NT2/D1 (cell line): ENCODE data around the gene TENT4B.

Source experiments
- DNase-seq: peaks from one replicate; pipeline ENCODE4 v3.0.0-alpha.2; 2011; ENCODE audit warnings: low read depth, low spot score
- H3K27me3 ChIP-seq: 2 replicates; pipeline ENCODE4 v1.6.0; 2011; ENCODE audit warnings: mild to moderate bottlenecking; ENCODE audit not compliant: insufficient read length, insufficient read depth
- H3K36me3 ChIP-seq: 2 replicates; pipeline ENCODE4 v1.6.1; 2011; ENCODE audit warnings: mild to moderate bottlenecking, low read length, mixed read lengths; ENCODE audit not compliant: insufficient read depth, insufficient read length
- H3K4me1 ChIP-seq: 2 replicates; pipeline ENCODE4 v1.5.1; 2011; ENCODE audit not compliant: insufficient read depth, insufficient read length
- H3K4me3 ChIP-seq: 2 replicates; pipeline ENCODE4 v1.5.1; 2011; ENCODE audit warnings: low read depth; ENCODE audit not compliant: insufficient read length
- H3K9ac ChIP-seq: 2 replicates; pipeline ENCODE4 v1.6.0; 2011; ENCODE audit warnings: low read depth; ENCODE audit not compliant: insufficient read length
- H3K9me3 ChIP-seq: 2 replicates; pipeline ENCODE4 v1.5.1; 2011; ENCODE audit warnings: mild to moderate bottlenecking, low read length; ENCODE audit not compliant: insufficient read depth
- SUZ12 ChIP-seq: IDR thresholded peaks from 2 replicates; pipeline ENCODE4 v1.6.1; 2011; ENCODE audit not compliant: insufficient read length, insufficient read depth; ENCODE audit errors: extremely low read depth
- YY1 ChIP-seq: IDR thresholded peaks from 2 replicates; pipeline ENCODE4 v1.6.1; 2011; ENCODE audit not compliant: insufficient read length, insufficient read depth
- ZNF274 ChIP-seq: IDR thresholded peaks from 2 replicates; pipeline ENCODE4 v1.6.1; 2011; ENCODE audit warnings: mild to moderate bottlenecking, low read depth, low read length

TENT4B gene

GRCh38 chr16:50253514-50253910, 100.4 kb downstream of the TENT4B start:
- no peak for TF ChIP-seq YY1
- no peak for TF ChIP-seq ZNF274
- TF ChIP-seq SUZ12, result no peak
- no peak for DNase-seq
- Histone ChIP-seq H3K9me3 (peaks cover 16% of the 10 kb centered on the region; the same call in 1 of the 2 replicates), H3K4me1 (peaks cover 19% of the 10 kb centered on the region), H3K27me3 (no peaks in the 10 kb centered on the region), H3K4me3 (no peak overlapping the region), H3K36me3 (peaks cover 16% of the 10 kb centered on the region), H3K9ac (no peak overlapping the region)

GRCh38 chr16:50254072-50254471, 101.0 kb downstream of the TENT4B start:
- Histone ChIP-seq H3K9me3 (peaks cover 16% of the 10 kb centered on the region; the same call in 1 of the 2 replicates), H3K9ac (no peak overlapping the region), H3K27me3 (no peaks in the 10 kb centered on the region), H3K36me3 (peaks cover 16% of the 10 kb centered on the region), H3K4me1 (peaks cover 16% of the 10 kb centered on the region), H3K4me3 (no peak overlapping the region)
- DNase-seq, result no peak
- TF ChIP-seq ZNF274 (no peak), SUZ12 (no peak), YY1 (no peak)

DNA sequence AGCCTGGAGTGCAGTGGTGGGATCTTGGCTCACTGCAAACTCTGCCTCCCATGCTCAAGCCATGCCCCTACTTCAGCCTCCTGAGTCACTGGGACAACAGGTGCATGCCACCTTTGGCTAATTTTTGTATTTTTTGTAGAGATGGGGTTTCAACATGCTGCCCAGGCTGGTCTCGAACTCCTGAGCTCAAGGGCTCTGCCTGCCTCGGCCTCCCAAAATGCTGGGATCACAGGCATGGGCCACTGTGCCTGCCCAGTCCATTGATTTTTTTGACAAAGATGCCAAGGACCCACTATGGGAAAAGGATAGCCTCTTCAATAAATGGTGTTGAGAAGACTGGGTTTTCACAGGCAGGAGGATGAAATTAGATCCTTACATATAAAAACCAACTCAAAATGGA, 102.4 kb downstream of the TENT4B start:
- Histone ChIP-seq H3K9ac (no peak overlapping the region), H3K4me1 (peaks cover 12% of the 10 kb centered on the region), H3K9me3 (peaks cover 16% of the 10 kb centered on the region; the same call in 1 of the 2 replicates), H3K27me3 (no peaks in the 10 kb centered on the region), H3K4me3 (no peak overlapping the region), H3K36me3 (peaks cover 9% of the 10 kb centered on the region)
- TF ChIP-seq ZNF274 (no peak), YY1 (no peak), SUZ12 (no peak)
- no peak for DNase-seq

DNA sequence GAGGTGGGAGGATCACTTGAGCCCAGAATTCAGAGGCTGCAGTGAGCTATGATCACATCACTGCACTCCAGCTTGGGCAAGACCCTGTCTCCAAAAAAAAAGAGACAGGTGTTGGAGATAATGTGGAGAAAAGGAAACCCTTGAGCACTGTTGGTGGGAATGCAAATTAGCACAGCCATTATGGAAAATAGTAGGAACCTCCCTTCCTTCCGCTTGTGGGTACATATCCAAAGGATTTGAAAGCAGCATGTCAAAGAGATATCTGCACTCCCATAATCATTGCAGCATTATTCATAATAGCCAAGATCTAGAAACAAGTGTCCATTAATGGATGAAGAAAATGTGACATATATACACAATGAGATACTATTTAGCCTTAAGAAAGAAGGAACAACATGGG, 103.5 kb downstream of the TENT4B start:
- no peak for TF ChIP-seq SUZ12
- no peak for TF ChIP-seq YY1
- no peak for TF ChIP-seq ZNF274
- DNase-seq, result no peak
- Histone ChIP-seq H3K4me1 (peaks cover 12% of the 10 kb centered on the region), H3K36me3 (peaks cover 7% of the 10 kb centered on the region), H3K4me3 (no peak overlapping the region), H3K9me3 (peaks cover 16% of the 10 kb centered on the region; the same call in 1 of the 2 replicates), H3K27me3 (no peaks in the 10 kb centered on the region), H3K9ac (no peak overlapping the region)

DNA sequence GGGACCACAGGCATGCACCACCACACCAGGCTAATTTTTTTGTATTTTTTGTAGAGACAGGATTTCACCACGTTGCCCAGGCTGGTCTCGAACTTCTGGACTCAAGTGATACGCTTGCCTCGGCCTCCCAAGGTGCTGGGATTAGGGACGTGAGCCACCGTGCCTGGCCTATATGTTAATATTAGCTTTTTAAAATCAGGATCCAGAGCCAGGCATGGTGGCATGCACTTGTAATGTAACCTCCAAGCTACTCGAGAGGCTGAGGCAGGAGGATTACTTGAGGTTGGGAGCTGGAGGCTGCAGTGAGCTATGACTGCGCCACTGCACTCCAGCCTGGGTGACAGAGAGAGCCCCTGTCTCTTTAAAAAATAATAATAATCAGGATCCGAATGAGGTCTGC, 104.8 kb downstream of the TENT4B start:
- Histone ChIP-seq H3K4me1 (peaks cover 12% of the 10 kb centered on the region), H3K4me3 (no peak overlapping the region), H3K9me3 (peaks cover 12% of the 10 kb centered on the region; the same call in 1 of the 2 replicates), H3K36me3 (peaks cover 7% of the 10 kb centered on the region), H3K27me3 (no peaks in the 10 kb centered on the region), H3K9ac (no peak overlapping the region)
- no peak for TF ChIP-seq ZNF274
- no peak for TF ChIP-seq SUZ12
- no peak for TF ChIP-seq YY1
- no peak for DNase-seq

- no peak for DNase-seq
- Histone ChIP-seq H3K4me3 (no peak overlapping the region), H3K9me3 (no peaks in the 10 kb centered on the region), H3K4me1 (peaks cover 12% of the 10 kb centered on the region), H3K36me3 (no peaks in the 10 kb centered on the region), H3K9ac (peak overlapping the region; percentile 6), H3K27me3 (no peaks in the 10 kb centered on the region)
- no peak for TF ChIP-seq SUZ12
- TF ChIP-seq ZNF274, result no peak
- no peak for TF ChIP-seq YY1
Measured at GRCh38 chr16:50259334-50260205, 106.5 kb downstream of the TENT4B start.
